HG03103 (cell line): ENCODE data around the gene HBEGF.
"Not testable (repeated sequence)": the region's sequence is repeated elsewhere in the genome, so short reads cannot be mapped to it uniquely, and the experiment has no call there.

Experiments used
- ATAC-seq: cut with Tn5 transposase; IDR thresholded peaks from one replicate; pipeline ENCODE4 v1.9.1; 2021; ENCODE audit warnings: low read depth; ENCODE audit not compliant: unreplicated experiment

HBEGF gene

DNA sequence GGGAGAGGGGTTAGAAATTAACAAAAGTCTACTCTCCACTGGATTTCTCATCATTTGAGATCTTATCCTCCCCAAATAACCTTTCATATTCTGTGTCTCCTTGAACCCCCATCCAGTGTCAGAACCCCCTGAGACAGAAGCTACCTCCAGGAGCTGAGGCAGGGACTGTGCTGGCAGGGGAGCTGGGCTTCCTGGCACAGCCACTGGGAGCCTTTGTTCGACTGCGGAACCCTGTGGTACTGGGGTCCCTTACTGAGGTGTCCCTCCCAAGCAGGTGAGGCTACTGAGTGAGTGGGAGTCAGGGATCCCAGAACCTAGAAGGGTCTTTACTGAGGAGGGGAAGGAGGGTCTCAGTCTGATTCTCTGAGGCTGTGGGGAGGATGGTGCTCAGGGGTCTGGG lies 15.5 kb upstream of the HBEGF start:
- ATAC-seq: no peak

DNA sequence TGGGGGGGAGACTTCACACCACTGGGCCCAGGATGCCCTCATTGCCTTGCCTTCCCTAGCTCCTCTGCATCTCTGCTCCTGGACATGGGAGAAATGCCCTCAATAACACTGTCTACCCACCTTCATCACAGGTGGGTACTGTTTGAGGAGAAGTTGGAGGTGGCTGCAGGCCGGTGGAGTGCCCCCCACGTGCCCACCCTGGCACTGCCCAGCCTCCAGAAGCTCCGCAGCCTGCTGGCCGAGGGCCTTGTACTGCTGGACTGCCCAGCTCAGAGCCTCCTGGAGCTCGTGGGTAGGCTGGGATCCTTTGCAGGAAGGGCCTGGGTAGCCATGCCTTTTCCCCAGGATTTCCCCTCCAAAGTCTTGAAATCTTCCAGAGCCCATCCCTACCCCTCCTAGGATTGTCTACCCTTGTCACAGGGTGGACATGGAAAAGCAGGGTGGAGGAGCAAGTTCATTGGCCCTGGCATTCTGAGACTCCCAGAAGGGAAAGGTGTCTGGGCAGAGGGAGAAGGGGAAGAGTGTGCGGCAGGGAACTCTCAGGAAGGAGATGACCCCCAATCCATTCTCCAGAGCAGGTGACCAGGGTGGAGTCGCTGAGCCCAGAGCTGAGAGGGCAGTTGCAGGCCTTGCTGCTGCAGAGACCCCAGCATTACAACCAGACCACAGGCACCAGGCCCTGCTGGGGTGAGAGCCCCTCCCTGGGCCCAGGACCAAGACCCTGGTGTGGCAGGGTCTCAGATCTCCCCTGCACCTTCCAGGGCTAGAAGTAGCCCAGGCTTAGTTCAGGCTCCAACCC lies 14.5 kb upstream of the HBEGF start:
- ATAC-seq: no peak

DNA sequence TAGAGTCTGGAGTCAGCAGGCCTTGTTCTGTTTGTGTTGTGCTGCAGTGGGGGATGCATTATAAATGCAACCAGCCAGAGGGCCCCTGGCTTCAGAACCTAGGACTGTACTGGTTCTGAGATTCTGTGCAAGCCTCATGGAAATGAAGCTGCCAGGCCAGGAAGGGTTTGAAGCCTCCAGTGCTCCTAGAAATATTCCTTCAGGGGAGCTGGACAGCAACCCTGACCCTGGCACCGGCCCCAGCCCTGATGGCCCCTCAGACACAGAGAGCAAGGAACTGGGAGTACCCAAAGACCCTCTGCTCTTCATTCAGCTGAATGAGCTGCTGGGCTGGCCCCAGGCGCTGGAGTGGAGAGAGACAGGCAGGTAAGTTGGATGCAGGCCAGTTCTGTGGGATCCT lies 13.7 kb upstream of the HBEGF start, which contains the start of gene SLC4A9:
TSS of gene SLC4A9 (plus strand) at position 94 of the 400 bp plus-strand sequence. CDS start at position 137, 43 bp downstream.
- no peak for ATAC-seq

DNA sequence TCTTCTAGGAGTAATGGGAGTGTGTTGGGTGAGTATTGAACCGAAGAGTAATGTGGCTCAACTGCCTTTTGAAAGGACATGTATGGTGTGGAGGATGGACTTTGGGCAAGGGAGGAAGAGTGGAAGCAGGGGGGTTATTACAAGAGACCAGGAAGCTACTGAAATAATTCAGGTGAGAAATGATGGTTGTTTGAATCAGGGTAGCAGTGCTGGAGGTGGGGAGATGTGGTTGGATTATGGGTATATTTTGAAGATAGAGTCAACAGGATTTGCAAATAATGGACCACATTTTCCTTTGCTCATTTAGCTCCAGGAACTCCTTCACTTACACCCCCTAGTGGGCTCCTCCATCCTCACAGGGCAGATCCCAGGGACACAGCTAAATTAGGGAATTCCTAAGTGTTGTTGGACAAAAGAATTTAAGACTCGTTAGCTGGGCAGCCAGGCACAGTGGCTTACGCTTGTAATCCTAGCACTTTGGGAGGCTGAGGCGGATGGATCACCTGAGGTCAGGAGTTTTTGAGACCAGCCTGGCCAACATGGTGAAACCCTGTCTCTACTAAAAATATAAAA lies 12.4 kb upstream of the HBEGF start:
- no peak for ATAC-seq

DNA sequence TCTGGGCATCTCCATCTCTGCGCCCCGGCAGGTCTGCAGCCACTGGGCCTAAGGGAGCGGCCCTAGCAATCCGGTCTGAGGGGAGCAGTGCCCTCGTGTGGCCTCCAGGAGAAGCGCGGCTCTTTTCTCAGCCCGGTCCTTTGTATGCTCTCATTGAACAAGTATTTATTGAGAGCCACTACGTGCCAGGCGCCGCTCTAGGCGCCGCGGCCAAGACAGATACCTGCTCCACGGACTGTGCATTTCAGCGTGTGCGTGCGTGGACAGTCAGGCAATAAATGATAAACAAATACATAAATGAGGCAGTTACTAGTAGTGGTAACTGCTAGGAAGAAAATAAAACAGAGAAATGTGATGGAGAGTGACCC lies 11.3 kb upstream of the HBEGF start:
- ATAC-seq: peak; percentile 97

DNA sequence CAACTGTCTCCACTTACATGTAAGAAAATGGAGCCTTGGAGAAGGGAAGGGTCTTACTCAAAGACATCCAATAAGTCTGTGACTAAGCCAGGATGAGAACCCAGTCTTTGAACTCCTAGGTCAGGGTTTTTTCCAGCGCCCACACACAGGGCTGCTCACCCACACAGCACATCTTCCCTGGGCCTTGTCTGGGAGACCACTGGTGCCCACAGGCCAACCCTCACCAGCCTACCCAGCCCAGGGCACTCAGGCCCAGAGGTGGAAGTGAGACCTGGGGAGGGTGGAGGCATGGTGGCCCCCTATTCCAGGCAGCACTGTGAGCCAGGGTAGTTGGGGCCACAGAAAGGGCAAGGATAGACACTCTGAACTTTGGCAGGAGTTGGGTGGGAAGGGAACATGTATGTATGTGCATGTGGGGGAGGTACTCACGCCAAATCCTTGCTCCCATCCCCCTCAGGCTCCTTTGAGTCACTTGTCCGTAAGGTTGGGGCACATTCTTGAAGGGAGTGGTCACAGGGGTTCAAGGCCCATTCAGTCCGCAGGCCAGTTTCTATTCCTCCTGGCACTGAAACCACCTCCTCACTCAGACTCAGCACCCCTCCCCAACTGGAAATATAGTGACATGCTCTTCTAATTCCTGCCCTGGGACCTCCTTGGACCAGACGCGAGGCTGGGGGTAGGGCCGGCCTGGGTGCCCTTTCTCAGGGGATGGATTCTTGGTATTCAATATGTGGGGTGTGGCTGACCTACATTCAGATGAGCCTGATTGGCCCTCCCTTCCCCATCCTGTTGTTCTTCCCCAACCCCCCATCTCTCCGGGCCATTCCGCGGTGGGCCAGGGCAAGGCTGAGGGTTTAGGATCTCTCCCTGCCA lies 10.7 kb upstream of the HBEGF start:
- no peak for ATAC-seq

DNA sequence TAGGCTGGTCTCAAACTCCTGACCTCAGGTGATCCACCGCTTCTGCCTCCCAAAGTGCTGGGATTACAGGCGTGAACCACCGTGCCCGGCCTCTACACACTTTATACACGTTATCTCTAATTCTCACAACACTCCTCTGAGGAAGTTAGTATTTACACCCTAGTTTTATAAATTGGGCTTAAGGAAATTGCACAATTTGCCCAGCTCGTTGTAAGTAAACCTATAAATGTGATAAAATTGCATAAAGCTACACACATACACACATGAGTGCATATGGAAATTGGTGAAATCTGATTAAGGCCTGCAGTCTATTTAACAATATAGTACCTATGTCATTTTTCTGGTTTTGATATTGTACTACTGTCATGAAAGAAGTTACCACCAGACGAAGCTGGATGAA lies 9.1 kb upstream of the HBEGF start:
- ATAC-seq: no peak

DNA sequence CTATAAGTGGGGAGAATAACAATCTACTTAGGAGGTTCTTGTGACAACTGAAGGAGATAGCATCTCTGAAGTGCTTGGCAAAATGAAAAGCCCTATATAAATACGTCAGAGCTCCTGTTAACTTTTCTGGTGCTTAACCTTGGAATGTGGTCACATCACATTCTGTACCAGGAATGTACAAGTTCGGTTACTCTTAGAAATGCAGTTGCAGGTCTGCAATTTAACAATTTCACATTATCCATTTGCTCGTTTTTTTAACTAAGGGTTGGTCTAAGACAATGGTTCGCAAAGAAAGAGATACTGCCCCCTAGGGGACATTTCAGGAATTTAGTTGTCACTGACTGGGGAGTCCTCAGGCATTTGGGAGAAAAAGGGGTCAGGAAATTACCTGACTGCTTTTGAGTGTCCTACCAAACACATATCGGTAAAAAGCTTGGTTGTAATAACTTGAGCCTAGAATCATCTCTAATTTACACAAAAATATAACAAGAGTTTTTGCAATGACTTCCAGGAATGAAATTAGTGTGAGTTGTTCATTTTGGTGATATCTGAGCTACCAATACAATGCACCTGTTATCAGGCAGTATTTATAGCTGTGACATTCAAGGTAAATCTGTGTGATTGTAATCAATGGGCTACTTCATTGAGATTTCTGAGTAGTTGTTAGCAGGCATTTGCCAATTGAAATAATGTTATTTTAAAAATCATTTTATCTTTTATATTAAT lies 5.4 kb upstream of the HBEGF start:
- no peak for ATAC-seq

DNA sequence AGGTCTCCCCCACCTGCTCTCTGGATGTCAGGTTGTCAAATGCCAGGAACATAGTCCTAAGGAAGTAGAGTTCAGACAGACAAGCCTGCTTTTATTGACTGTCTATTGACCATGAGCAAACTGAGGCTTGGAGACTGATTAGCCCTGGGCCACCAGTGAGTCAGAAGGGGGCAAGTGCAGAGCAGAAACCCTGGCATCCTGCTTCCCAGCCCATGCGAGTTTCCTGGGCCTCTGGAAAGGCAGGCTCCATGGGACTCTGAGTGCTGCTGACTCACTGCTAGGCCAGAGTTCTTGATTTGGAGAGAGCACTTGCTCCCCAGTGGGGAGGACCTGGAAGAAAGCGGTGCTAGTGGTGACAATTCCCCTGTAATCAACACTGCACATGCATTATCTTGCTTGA lies 2.8 kb upstream of the HBEGF start:
- ATAC-seq: no peak

DNA sequence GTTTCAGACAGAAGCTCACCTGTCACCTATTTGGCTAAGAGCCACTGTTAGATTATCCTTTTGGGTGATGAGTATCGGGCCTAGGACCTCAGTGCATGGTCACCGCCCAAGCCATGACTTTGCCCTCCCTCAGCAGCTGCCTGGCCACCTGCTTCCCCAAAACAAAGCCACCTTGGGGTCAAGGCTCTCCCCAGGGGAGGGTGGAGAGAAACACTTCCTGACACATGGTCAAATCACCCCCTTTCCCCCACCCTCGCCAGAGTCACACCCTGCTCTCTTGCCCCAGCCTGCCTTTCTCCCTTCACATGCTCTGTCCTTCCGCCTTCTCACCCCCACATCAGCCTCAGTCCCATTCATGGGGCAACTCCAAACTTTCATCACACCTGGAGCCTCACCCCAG lies 1.7 kb upstream of the HBEGF start:
- no peak for ATAC-seq

DNA sequence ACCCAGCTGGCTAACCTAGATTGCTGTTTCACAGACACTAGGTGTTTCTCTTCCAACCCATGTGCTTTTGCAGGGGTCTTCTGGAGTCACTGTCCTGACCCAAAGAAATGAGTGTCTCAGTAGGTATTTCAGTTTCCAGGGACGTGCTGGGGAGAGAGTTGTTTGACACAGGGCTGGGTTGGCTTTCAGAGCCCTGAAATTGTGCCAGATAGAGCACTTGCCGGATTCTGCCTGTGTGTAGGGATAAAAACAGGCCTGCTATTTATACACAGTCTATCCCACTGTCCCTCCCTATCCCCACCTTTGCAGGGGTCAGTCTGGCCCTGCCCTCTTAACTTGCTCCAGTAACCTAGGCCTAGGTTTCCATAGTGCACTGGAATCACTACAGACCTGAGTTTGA lies 957 bp upstream of the HBEGF start:
- no peak for ATAC-seq

DNA sequence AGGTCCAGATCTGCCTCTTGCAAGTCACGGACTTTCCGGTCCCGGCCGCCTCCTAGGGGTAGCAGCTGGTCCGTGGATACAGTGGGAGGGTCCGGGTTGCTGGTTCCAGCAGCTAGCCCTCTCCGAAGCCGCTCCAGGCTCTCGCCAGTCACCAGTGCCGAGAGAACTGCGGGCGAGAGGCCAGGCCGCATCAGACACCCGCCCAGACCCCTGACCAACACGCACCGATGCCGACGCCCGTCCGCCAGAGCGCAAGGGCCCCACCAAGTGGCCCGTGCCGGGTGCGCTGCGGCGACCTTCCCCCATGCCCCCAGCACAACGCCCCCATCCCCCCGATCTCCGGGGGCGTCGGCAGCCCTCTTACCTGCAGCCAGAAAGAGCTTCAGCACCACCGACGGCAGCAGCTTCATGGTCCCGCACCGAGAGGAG lies 470 bp downstream of the HBEGF start:
- ATAC-seq: peak; percentile 5

DNA sequence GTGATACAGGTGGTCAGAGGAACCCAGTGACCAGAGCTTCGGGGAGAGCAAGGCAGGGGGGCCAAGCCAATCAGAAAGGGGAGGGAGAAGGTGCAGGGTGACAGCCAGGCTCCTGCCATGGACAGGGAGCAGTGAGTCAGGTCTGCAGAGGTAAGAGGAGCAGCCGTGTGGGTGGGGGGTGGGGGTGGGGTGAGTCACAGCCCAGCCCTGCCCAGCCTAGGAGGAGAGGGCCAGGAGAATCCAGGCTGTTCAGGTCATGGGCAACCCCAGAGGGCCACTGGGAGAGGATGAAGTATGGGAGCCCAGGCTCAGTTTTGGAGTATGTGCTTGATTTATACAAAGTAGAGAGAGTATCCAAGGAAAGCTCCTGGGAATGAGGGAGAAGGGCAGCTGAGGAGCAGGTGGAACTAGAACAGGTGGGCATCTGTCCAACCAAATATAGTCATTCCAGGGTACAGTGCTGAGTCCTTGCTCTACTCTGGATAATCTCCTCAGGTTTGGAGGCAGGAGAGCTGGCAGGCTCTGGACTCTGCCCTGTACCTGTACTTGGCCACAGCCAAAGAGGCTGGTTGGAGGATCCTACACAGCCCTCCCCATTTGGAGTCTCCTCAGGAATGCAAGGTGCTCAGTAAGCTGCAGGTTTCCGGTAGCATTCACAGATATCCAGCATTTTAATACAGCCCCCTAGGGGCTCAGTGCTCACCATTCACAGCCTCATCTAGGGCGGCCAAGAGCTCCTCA lies 1.6 kb downstream of the HBEGF start:
- ATAC-seq: no peak

DNA sequence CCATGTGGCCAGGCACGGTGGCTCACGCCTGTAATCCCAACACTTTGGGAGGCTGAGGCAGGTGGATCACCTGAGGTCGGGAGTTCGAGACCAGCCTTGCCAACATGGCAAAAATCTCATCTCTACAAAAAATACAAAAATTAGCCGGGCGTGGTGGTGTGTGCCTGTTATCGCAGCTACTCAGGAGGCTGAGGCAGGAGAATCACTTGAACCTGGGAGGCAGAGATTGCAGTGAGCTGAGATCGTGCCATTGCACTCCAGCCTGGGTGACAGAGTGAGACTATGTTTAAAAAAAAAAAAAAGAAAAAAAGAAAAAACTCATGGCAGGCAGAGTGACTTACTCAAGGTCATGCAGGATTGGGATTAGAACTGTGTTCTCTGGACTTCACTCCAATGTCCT lies 2.6 kb downstream of the HBEGF start:
- ATAC-seq: not testable (repeated sequence)

DNA sequence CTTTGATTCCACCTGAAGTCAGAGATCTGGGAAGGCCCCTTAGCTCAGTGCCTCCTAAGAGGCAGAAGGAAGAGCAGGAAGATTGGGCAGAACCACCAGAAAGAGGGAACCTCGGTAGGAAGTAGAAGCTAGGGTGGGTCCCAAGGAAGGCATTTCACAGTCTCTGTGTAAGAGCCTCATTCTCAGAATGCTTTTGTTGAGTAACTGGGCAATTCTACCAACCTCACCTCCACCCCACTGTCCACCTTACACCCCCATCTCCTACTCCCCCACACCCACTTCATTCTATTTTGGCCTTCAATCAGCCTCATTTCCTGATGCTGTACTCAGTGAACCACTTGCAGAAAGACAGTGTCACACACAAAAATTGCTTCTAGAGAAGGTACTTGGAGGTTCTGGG lies 3.5 kb downstream of the HBEGF start:
- no peak for ATAC-seq

DNA sequence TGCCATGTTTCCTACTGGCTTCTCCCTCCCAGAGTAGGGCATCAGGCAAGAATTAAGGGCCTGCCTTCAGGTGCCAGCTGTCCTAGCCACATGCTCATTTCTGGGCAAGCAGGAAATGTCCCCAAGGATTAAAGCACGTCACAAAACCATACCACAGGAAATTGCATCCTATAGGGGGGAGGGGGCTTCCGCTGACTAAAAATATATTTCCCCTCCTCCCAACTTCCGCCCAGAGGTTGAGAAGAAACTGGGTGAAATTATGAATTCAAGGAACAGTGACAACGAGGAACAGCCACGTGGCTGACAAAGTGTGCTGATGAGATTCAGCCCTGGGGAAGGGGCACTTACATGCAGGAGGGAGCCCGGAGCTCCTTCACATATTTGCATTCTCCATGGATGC lies 4.1 kb downstream of the HBEGF start:
- ATAC-seq: no peak

DNA sequence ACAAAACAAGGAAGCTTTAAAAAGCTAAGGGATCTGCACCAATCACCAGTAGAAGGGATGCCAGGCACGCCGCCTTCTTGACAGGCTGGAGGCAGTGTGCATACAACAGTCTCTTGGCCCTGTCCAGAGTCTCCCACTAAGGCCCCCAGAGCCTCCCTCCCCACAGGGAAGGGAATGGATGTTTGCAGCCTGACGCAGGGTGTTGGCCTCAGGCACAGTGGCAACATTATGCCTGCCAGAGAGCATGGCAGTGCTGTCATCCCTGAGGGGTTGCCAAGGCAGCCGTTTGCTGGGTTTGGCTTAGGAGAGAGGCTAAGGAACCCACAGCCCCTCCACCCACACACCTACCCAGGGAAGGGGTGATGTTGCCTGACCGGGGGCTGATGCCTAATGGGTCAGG lies 4.8 kb downstream of the HBEGF start:
- ATAC-seq: no peak

DNA sequence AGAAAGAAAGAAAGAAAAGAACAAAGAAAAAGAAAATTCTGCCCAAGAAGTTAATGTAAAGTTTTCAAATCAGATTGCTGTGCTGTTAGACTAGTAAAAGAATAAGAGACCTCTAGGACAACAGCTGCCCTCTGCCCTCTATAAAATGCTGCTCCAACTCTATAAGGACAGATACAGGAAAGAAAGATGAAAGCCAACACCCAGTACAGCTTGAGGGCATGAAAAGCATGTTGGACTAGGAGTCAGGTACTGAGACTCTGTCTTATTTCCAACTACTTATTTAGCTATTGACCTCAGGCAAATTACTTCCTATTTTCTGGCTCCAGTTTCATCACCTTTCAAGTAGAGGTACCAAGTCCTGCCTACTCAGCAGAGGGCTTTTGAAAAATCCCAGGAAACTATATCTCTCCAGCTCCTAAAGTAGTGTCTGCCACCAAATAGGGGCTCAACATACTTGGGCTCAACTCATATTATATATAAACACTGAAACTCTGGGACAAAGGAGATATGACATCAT lies 5.7 kb downstream of the HBEGF start:
- ATAC-seq: no peak

DNA sequence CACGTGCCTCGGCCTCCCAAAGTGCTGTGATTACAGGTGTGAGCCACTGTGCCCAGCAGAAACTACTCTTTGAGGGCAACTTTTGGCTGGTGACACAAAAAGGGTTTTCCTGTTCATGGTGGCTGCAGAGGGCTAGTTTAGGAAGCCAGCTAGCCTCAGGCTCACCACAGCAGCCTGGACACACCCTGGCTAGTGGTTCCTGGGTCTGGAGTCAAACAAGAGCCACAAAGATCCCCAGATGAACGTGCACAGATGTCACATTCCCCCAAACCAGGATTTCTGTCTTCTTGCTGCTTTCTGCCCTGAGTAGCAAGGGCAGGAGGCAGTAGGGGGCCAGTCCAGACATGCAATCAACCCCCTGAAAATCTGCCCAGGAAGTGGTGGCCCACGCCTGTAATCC lies 6.8 kb downstream of the HBEGF start:
- ATAC-seq: no peak

DNA sequence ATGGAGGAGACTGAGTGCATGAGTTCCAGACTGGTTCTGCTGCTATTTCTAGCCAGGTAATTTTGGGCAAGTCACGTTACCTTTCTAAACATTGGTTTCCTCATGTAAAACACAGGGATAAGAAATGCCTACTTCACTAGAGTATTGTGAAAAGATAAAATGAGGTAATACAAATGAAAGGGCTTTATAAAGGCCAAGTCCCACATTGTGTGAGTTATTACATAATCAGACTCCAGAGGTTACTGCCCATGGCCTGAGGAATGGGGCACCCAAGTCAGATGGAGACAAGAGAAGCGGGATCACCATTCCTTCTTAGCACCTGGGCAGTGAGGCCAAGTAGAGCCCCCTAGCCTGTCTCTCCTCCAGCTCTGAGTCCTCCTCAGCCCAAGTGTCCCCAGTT lies 7.5 kb downstream of the HBEGF start:
- ATAC-seq: no peak
